Peyer's patch (tissue), 4 donors: ENCODE measurements around the gene SLC1A6.

ENCODE experiments used
- POLR2A ChIP-seq, 2 donors: fragments of 450-650 bp; IDR thresholded peaks; one replicate each; pipeline ENCODE4 v1.5.1; 2017; ENCODE audit warnings: antibody characterized with exemption in 2 of 2, mild to moderate bottlenecking in 2 of 2, moderate library complexity in 2 of 2
- TF ChIP-seq, protein P1 (sequence below), 6 experiments: fragments of 450-650 bp in 4 of 6; fragments of 200-600 bp in 2 of 6; sonication (generic) in 1 of 6; IDR thresholded peaks; one replicate each; pipeline ENCODE4 v1.5.1; 2017 to 2019; ENCODE audit warnings: antibody characterized with exemption in 6 of 6, mild to moderate bottlenecking in 3 of 6, moderate library complexity in 1 of 6

GRCh38 chr19:14978161-14978776 is 1.4 kb downstream of the SLC1A6 start:
- no peak for TF ChIP-seq POLR2A (IDR thresholded peaks at IDR 0.05)
- TF ChIP-seq, protein P1, sequence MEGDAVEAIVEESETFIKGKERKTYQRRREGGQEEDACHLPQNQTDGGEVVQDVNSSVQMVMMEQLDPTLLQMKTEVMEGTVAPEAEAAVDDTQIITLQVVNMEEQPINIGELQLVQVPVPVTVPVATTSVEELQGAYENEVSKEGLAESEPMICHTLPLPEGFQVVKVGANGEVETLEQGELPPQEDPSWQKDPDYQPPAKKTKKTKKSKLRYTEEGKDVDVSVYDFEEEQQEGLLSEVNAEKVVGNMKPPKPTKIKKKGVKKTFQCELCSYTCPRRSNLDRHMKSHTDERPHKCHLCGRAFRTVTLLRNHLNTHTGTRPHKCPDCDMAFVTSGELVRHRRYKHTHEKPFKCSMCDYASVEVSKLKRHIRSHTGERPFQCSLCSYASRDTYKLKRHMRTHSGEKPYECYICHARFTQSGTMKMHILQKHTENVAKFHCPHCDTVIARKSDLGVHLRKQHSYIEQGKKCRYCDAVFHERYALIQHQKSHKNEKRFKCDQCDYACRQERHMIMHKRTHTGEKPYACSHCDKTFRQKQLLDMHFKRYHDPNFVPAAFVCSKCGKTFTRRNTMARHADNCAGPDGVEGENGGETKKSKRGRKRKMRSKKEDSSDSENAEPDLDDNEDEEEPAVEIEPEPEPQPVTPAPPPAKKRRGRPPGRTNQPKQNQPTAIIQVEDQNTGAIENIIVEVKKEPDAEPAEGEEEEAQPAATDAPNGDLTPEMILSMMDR (IDR thresholded peaks at IDR 0.05): no peak
